Cerebellar nuclear complex (tissue), 1 donor: ENCODE data around the gene TMPRSS9.
"Not testable (repeated sequence)": the region's sequence is repeated elsewhere in the genome, so short reads cannot be mapped to it uniquely, and the experiment has no call there.

Source experiments
- DNase-seq, 2 experiments: peaks; one replicate each; lab custom pipeline; 2025; lab: John Stamatoyannopoulos, UW

Gene TMPRSS9

GRCh38 chr19:2394054-2394441 lies 34.0 kb downstream of the TMPRSS9 start:
- DNase-seq: no peak

- DNase-seq: no peak
Measured at GRCh38 chr19:2394442-2395292, 34.6 kb downstream of the TMPRSS9 start.

- not testable (repeated sequence) for DNase-seq
Measured at GRCh38 chr19:2395293-2395829, 35.3 kb downstream of the TMPRSS9 start.

GRCh38 chr19:2397173-2397572 lies 37.1 kb downstream of the TMPRSS9 start:
- DNase-seq: not testable (repeated sequence)

- no peak for DNase-seq
Measured at GRCh38 chr19:2398735-2399305, 38.8 kb downstream of the TMPRSS9 start.

- no peak for DNase-seq
Measured at GRCh38 chr19:2399582-2399981, 39.5 kb downstream of the TMPRSS9 start.

GRCh38 chr19:2408247-2408646 lies 48.2 kb downstream of the TMPRSS9 start:
- DNase-seq: no peak

- no peak for DNase-seq
Measured at GRCh38 chr19:2409352-2409912, 49.4 kb downstream of the TMPRSS9 start.

GRCh38 chr19:2410023-2410422 lies 50.0 kb downstream of the TMPRSS9 start:
- no peak for DNase-seq

- no peak for DNase-seq
Measured at GRCh38 chr19:2411709-2412108, 51.6 kb downstream of the TMPRSS9 start.

GRCh38 chr19:2412449-2412848 lies 52.4 kb downstream of the TMPRSS9 start:
- no peak for DNase-seq

- no peak for DNase-seq
Measured at GRCh38 chr19:2413159-2413558, 53.1 kb downstream of the TMPRSS9 start.

GRCh38 chr19:2413629-2414028 lies 53.6 kb downstream of the TMPRSS9 start:
- DNase-seq: no peak

GRCh38 chr19:2415281-2415972 lies 55.4 kb downstream of the TMPRSS9 start:
- no peak for DNase-seq

GRCh38 chr19:2415973-2416319 lies 55.9 kb downstream of the TMPRSS9 start:
- DNase-seq: no peak

- no peak for DNase-seq
Measured at GRCh38 chr19:2416321-2417097, 56.4 kb downstream of the TMPRSS9 start.

GRCh38 chr19:2417436-2417835 lies 57.4 kb downstream of the TMPRSS9 start:
- DNase-seq: not testable (repeated sequence)

- DNase-seq: no peak
Measured at GRCh38 chr19:2417881-2418406, 57.9 kb downstream of the TMPRSS9 start.

GRCh38 chr19:2419754-2420153 lies 59.7 kb downstream of the TMPRSS9 start:
- no peak for DNase-seq

GRCh38 chr19:2420490-2420889 lies 60.4 kb downstream of the TMPRSS9 start:
- no peak for DNase-seq

- no peak for DNase-seq
Measured at GRCh38 chr19:2421581-2422306, 61.7 kb downstream of the TMPRSS9 start.
